Retinal pigment epithelial cell (primary cell): ENCODE measurements around the gene OSGIN1.
"Not testable (repeated sequence)": the region's sequence is repeated elsewhere in the genome, so short reads cannot be mapped to it uniquely, and the experiment has no call there.

ENCODE experiments used
- DNase-seq: peaks from one replicate; pipeline ENCODE4 v3.0.0-alpha.2; 2010; ENCODE audit warnings: low read depth
- H3K4me3 ChIP-seq: 2 replicates; pipeline ENCODE4 v1.5.1; 2011; ENCODE audit warnings: mild to moderate bottlenecking, low read length, control low read depth, moderate library complexity
- TF ChIP-seq, protein P1 (sequence below): conservative IDR thresholded peaks from 2 replicates; pipeline ENCODE4 v1.5.1; 2011; ENCODE audit warnings: low read depth, low read length, control low read depth, inconsistent platforms

The OSGIN1 gene

GRCh38 chr16:83948914-83949723, 3.9 kb upstream of the OSGIN1 start:
- TF ChIP-seq, protein P1, sequence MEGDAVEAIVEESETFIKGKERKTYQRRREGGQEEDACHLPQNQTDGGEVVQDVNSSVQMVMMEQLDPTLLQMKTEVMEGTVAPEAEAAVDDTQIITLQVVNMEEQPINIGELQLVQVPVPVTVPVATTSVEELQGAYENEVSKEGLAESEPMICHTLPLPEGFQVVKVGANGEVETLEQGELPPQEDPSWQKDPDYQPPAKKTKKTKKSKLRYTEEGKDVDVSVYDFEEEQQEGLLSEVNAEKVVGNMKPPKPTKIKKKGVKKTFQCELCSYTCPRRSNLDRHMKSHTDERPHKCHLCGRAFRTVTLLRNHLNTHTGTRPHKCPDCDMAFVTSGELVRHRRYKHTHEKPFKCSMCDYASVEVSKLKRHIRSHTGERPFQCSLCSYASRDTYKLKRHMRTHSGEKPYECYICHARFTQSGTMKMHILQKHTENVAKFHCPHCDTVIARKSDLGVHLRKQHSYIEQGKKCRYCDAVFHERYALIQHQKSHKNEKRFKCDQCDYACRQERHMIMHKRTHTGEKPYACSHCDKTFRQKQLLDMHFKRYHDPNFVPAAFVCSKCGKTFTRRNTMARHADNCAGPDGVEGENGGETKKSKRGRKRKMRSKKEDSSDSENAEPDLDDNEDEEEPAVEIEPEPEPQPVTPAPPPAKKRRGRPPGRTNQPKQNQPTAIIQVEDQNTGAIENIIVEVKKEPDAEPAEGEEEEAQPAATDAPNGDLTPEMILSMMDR, result no peak
- H3K4me3 ChIP-seq, result no peak overlapping the region
- no peak for DNase-seq

- no peak overlapping the region for H3K4me3 ChIP-seq
- DNase-seq, result no peak
- TF ChIP-seq, protein P1, result no peak
Measured at GRCh38 chr16:83949724-83950001, 3.4 kb upstream of the OSGIN1 start.

- DNase-seq, H3K4me3 ChIP-seq: not testable (repeated sequence)
Measured at GRCh38 chr16:83950862-83951399, 2.1 kb upstream of the OSGIN1 start.

- DNase-seq, result no peak
- no peak overlapping the region for H3K4me3 ChIP-seq
- TF ChIP-seq, protein P1, result no peak
Measured at GRCh38 chr16:83951544-83951943, 1.5 kb upstream of the OSGIN1 start.

GRCh38 chr16:83952587-83952939, 477 bp upstream of the OSGIN1 start:
- TF ChIP-seq, protein P1, result no peak
- DNase-seq, result no peak
- H3K4me3 ChIP-seq, result peak overlapping the region; percentile 68

DNA sequence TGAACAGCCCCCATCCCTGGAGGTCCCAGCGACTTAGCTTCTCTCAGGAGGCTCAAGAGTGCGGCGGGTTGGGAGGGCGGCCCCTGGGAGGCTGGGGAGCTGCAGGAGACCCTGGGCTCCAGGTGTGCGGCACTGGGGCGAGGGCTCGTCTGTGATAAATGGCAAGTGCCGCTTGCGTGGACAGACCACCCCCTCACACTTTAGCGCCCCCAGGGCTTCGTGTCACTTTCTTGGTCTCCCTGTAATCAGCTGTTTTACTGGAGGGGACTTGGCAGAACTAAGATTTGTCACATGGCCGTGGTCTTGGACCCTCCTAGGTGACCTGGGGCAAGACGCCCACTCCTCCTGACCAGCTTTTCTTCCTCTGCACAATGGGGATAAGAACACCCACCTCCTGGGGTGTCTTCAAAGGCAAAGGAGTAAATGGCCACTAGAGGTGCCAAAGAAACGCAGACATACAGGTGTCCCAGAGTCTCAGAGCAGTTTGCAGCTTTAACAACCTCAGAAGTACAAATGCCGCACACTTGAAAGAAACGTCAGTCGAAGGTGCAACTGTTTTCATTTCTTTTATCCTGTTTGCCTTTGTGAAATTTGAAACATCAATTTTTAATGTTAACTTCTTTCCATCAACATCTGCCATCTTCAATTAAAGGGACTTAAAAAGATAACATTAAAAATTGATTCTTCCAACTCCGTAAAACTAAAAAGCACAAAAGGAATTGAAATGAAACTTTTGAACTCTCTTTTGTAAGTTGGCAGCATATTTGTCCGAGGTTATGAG, 946 bp downstream of the OSGIN1 start:
- no peak for DNase-seq
- TF ChIP-seq, protein P1, result peak; percentile 69
- peak overlapping the region; percentile 68 for H3K4me3 ChIP-seq

- no peak for DNase-seq
- H3K4me3 ChIP-seq, result peak overlapping the region; percentile 68
- TF ChIP-seq, protein P1, result peak; percentile 13
Measured at GRCh38 chr16:83954577-83955016, 1.6 kb downstream of the OSGIN1 start.
